Measurements from ENCODE around the gene PDLIM3. TPM values are rescaled to one million over a fixed set of nuclear protein-coding genes. Genes with fewer than 3 reads are reported as not detected.

PDLIM3 gene
- total and polyA plus RNA-seq, 2 of the 4 experiments (the other 2 are of a cell fraction), result 6.4 to 11.7 TPM

GRCh38 chr4:185463541-185463940 lies 71.8 kb downstream of the PDLIM3 start:
- Histone ChIP-seq H3K14ac (replicated peaks; ENCODE audit: low read depth, low read length) (no peak overlapping the region), H3K18ac (ENCODE audit: low read depth, low read length) (no peak overlapping the region), H2BK15ac (ENCODE audit: low read depth, low read length) (no peak overlapping the region), H3K79me1 (ENCODE audit: low read depth in 1 of 2, low read length in 2 of 2) (no peaks in the 10 kb centered on the region), H3K9ac (ENCODE audit: low read depth, low read length) (no peak overlapping the region), H4K5ac (ENCODE audit: low read depth, low read length) (no peak overlapping the region), H3K9me1 (ENCODE audit: insufficient read depth, low read length) (peaks cover 7% of the 10 kb centered on the region), H2BK120ac (ENCODE audit: low read depth, low read length) (peak overlapping the region; percentile 32), H3K4me1 (ENCODE audit: control insufficient read depth, insufficient read depth, low read length) (peaks cover 13% of the 10 kb centered on the region), H4K20me1 (ENCODE audit: insufficient read depth, low read length) (no peaks in the 10 kb centered on the region), H3K4me2 (ENCODE audit: low read depth, low read length) (no peak overlapping the region), H3K27ac (ENCODE audit: insufficient read depth, low read length) (no peak overlapping the region), H3K4me3 (ENCODE audit: insufficient read depth, low read depth, low read length) (no peak overlapping the region), H2AK9ac (replicated peaks; ENCODE audit: low read depth, low read length, poor library complexity) (no peak overlapping the region), H2BK20ac (ENCODE audit: low read depth, low read length) (peak overlapping the region; percentile 36), H2AFZ (replicated peaks; ENCODE audit: low read length, poor library complexity) (no peak overlapping the region), H4K91ac (ENCODE audit: insufficient read depth, low read depth, low read length) (no peak overlapping the region), H2AK5ac (ENCODE audit: low read depth, low read length) (no peak overlapping the region), H3K27me3 (ENCODE audit: control insufficient read depth, insufficient read depth, low read length) (no peaks in the 10 kb centered on the region), H3K4ac (ENCODE audit: low read depth, low read length) (peak overlapping the region; percentile 29), H3K9me3 (ENCODE audit: control insufficient read depth, insufficient read depth, low read length) (no peaks in the 10 kb centered on the region), H3K56ac (ENCODE audit: extremely low read depth, insufficient read depth, low read length) (no peak overlapping the region), H3K36me3 (ENCODE audit: control insufficient read depth, insufficient read depth, low read length) (no peaks in the 10 kb centered on the region), H2BK5ac (ENCODE audit: low read depth, low read length, poor library complexity, severe bottlenecking) (no peak overlapping the region), H3K23ac (ENCODE audit: low read depth, low read length) (no peak overlapping the region), H4K8ac (ENCODE audit: low read depth in 2 of 2, low read length in 2 of 2) (no peak overlapping the region)
- DNase-seq (no peak), ATAC-seq (ENCODE audit: low read depth) (no peak)
- intact Hi-C loops (cut with micrococcal nuclease) (no loop called here), dilution Hi-C loops (cut with HindIII; ENCODE audit: low sequenced_read_pairs, unreplicated experiment) (no loop called here), in situ Hi-C loops (cut with MboI; ENCODE audit: low sequenced_read_pairs) (no loop called here)
- BruUV-seq (replicated peaks), result no TSS peak
- ChIA-PET CTCF (interaction anchor here (1.2 kb wide), 1 partner anchor 318 kb away, joined by 3 read pairs; no protein-coding TSS in a partner anchor), POLR2A (ENCODE audit: unreplicated experiment) (no interaction called here)
- no peak for TF ChIP-seq MAFK (IDR thresholded peaks at IDR 0.05; ENCODE audit: low read depth, low read length)
- TF ChIP-seq FOS (IDR thresholded peaks at IDR 0.05; ENCODE audit: low read depth, low read length), result no peak
- TF ChIP-seq RAD21 (IDR thresholded peaks at IDR 0.05; ENCODE audit: low read length), result no peak
- no peak for TF ChIP-seq MAZ (IDR thresholded peaks at IDR 0.05; ENCODE audit: borderline replicate concordance, low read depth, low read length)
- no peak for TF ChIP-seq CTCF (conservative IDR thresholded peaks at IDR 0.05; ENCODE audit: low read depth, low read length)
- TF ChIP-seq MXI1 (IDR thresholded peaks at IDR 0.05; ENCODE audit: borderline replicate concordance, low read depth, low read length), result no peak
- TF ChIP-seq NFE2L2 (IDR thresholded peaks at IDR 0.05; ENCODE audit: low read depth, low read length), result no peak
- no peak for TF ChIP-seq BHLHE40 (IDR thresholded peaks at IDR 0.05; ENCODE audit: low read depth, low read length)
- TF ChIP-seq RFX5 (IDR thresholded peaks at IDR 0.05; ENCODE audit: low read depth, low read length), result no peak
- TF ChIP-seq ELK1 (IDR thresholded peaks at IDR 0.05; ENCODE audit: borderline replicate concordance, low read depth, low read length), result no peak
- no peak for TF ChIP-seq POLR2A (IDR thresholded peaks at IDR 0.05; ENCODE audit: low read depth, low read length)
- no peak for TF ChIP-seq CEBPB (IDR thresholded peaks at IDR 0.05; ENCODE audit: low read depth, low read length)
- no CpG with 5 or more reads among the region's 6 CpGs for WGBS, 2 experiments (ENCODE audit: extremely low coverage in 2 of 2, insufficient read length in 1 of 2)

Measured in IMR-90 (cell line).